AG10803 (cell line): Measurements from ENCODE around the gene KCNK7.

Experiments
- DNase-seq: peaks from one replicate; pipeline ENCODE4 v3.0.0; 2010; ENCODE audit warnings: low read depth
- H3K4me3 ChIP-seq: 2 replicates; pipeline ENCODE4 v1.5.1; 2011; ENCODE audit warnings: mild to moderate bottlenecking, low read length, control low read depth
- TF ChIP-seq, protein P1 (sequence below): conservative IDR thresholded peaks from 2 replicates; pipeline ENCODE4 v1.5.1; 2011; ENCODE audit warnings: mild to moderate bottlenecking, low read length, control low read depth, inconsistent platforms

The KCNK7 gene

DNA sequence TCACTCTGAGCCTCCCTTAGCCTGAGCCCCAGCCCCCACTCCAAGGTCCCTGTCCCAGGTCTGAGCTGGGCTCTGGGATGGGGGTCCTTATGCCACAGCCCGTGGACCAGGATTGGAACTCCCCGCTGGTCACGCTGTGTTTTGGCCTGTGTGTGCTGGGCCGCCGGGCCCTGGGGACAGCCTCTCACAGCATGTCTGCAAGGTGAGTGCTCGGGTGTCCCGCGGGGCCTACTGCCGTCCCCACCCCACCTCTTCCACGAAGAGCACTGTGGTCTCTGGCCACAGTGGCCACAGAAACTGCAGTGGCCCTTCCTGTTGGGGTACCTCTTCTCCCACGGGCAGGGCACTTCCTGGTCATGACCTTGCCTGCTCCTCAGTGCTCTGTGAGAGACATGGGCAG, 38.8 kb upstream of the KCNK7 start:
- no peak for DNase-seq
- H3K4me3 ChIP-seq = no peak overlapping the region
- TF ChIP-seq, protein P1, sequence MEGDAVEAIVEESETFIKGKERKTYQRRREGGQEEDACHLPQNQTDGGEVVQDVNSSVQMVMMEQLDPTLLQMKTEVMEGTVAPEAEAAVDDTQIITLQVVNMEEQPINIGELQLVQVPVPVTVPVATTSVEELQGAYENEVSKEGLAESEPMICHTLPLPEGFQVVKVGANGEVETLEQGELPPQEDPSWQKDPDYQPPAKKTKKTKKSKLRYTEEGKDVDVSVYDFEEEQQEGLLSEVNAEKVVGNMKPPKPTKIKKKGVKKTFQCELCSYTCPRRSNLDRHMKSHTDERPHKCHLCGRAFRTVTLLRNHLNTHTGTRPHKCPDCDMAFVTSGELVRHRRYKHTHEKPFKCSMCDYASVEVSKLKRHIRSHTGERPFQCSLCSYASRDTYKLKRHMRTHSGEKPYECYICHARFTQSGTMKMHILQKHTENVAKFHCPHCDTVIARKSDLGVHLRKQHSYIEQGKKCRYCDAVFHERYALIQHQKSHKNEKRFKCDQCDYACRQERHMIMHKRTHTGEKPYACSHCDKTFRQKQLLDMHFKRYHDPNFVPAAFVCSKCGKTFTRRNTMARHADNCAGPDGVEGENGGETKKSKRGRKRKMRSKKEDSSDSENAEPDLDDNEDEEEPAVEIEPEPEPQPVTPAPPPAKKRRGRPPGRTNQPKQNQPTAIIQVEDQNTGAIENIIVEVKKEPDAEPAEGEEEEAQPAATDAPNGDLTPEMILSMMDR = no peak

DNA sequence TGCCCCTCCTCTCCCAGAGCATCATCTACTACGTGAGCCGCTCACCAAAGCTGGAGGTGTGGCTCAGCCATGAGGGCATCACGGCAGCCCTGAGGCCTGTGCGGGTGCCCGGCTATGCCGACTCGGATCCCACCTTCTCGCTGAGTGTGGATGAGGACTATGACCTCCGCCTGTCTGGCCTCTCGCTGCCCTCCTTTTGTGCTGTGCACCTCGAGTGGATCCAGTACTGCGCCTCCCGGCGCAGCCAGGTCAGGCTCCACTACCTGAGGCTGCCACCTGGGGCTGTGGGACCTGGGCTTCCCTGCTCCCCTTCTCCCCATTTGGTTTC, 38.5 kb upstream of the KCNK7 start:
- no peak overlapping the region for H3K4me3 ChIP-seq
- DNase-seq = no peak
- TF ChIP-seq, protein P1 = no peak

DNA sequence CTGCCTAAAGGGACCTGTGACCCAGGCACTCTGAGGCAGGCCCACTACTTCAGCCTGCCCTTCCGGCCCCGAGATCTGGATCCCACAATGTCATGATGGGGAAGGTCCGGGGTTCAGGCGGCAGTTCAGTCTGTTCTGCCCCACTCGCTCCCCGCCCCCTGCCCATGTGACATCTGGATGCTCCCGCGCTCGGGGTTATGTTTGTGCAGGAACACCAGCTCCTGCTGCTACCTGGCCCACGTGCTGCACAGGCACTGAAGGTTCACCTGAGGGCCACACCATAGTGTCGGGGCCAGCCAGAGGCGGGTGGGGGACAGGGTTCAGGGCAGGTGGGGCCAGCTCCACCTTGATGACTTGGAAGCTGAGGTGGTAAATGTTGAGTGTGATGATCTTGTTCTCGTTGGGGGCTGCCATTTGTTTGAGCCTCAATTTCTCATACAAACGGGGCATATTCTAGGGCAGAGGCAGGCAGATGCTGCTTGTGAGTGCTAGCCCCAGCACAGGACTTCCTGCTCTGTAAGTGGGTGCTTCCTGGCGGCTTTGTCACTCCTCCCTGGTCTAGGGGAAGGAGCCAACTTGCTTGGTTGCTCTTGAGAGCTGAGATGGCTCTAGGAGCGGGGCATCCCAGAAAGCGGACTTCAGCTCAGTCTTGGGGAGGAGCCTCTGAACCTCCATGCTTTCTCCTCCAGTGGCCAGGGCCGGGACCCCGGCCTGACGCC, 37.9 kb upstream of the KCNK7 start:
- TF ChIP-seq, protein P1 = no peak
- no peak overlapping the region for H3K4me3 ChIP-seq
- no peak for DNase-seq

DNA sequence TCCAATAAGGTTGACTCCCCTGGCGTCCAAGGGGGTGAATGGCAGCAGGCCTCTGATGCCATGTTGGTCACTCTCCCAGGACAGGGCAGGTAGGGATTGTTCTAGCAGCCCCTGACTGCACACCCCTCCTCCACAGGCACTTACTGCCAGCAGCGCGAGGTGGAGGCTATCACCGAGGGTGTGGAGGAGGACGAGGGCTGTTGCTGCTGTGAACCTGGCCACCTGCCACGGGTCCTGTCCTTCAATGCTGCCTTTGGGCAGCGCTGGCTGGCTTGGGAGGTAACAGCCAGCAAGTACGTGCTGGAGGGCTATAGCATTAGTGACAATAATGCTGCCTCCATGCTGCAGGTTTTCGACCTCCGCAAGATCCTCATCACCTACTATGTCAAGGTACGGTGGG, 34.6 kb upstream of the KCNK7 start:
- H3K4me3 ChIP-seq = no peak overlapping the region
- TF ChIP-seq, protein P1 = no peak
- no peak for DNase-seq

DNA sequence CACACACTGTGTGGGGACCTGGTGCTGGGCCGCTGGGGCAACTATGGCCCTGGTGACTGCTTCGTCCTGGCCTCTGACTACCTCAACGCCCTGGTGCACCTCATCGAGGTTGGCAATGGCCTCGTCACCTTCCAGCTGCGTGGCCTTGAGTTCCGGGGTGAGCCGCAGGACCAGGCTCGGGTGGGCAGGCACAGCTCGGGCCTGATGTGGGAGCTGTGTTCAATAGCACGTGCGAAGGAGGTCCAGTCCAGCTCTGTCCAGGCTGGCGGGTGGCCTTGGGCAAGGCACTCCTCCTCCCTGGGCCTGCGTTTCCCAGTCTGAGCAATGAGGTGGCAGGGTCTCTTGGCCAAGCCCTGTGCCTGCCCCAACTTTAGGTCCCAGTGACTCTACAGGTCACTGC, 34.0 kb upstream of the KCNK7 start:
- H3K4me3 ChIP-seq = no peak overlapping the region
- TF ChIP-seq, protein P1 = no peak
- no peak for DNase-seq

DNA sequence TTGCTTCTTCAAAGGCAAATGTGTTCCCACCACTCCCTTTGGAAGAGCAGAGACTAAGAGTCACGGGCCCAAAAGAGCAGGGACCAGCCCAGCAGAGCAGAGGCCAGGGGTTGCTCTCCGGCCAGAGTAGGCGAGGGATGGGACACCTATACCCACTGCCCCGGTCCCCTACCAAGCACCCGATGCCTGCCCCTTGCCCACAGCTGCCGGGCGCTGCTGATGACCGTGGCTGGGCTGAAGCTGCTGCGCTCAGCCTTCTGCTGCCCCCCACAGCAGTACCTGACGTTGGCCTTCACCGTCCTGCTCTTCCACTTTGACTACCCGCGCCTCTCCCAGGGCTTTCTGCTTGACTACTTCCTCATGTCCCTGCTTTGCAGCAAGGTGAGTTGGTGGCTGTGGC, 31.6 kb upstream of the KCNK7 start:
- TF ChIP-seq, protein P1 = no peak
- no peak for DNase-seq
- no peak overlapping the region for H3K4me3 ChIP-seq

DNA sequence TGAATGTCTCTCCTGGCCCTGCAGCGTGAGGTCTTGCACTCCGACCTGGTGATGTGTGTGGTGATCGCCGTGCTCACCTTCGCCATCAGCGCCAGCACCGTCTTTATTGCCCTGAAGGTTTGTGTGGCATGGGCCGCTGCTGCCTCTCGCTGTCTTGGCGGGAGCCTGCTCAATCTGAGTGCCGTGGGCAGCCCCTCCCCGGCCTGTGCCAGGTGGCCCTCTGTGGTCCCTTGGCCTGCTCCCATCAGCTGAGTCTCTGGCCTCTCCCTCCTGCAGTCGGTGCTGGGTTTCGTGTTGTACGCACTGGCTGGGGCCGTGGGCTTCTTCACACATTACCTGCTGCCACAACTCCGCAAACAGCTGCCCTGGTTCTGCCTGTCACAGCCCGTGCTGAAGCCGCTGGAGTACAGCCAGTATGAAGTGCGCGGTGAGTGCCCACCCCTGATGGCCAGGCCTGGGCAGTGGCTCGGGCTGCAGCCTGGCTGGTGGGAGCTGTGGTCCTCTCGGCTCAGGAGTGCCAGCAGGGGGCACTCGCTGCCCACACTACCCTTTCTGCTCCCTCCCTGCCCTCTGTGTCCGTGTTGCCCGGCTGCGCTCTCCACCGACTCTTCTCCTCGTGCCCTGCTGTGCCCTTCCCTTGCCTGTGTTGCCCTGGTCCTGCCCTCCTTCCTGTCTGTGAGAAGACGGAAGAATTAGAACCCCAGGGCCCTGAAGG, 30.2 kb upstream of the KCNK7 start:
- TF ChIP-seq, protein P1 = peak; percentile 58
- no peak overlapping the region for H3K4me3 ChIP-seq
- DNase-seq = peak; percentile 34
